HFF-Myc (cell line): Measurements from ENCODE around the gene TEX55.

Experiments
- DNase-seq: peaks from one replicate; pipeline ENCODE4 v3.0.0-alpha.2; 2011; ENCODE audit warnings: low read depth; ENCODE audit errors: extremely low read depth
- H3K4me3 ChIP-seq: replicated peaks from 2 replicates; pipeline ENCODE4 v1.5.1; 2011; ENCODE audit warnings: low read depth, mild to moderate bottlenecking, control low read depth, low read length
- TF ChIP-seq, protein P1 (sequence below): IDR thresholded peaks from 2 replicates; pipeline ENCODE4 v1.5.1; 2012; ENCODE audit warnings: mild to moderate bottlenecking, low read depth, low read length, control low read depth; ENCODE audit errors: missing control alignments

TEX55 gene

GRCh38 chr3:119146578-119147375, 812 bp downstream of the TEX55 start:
- TF ChIP-seq, protein P1, sequence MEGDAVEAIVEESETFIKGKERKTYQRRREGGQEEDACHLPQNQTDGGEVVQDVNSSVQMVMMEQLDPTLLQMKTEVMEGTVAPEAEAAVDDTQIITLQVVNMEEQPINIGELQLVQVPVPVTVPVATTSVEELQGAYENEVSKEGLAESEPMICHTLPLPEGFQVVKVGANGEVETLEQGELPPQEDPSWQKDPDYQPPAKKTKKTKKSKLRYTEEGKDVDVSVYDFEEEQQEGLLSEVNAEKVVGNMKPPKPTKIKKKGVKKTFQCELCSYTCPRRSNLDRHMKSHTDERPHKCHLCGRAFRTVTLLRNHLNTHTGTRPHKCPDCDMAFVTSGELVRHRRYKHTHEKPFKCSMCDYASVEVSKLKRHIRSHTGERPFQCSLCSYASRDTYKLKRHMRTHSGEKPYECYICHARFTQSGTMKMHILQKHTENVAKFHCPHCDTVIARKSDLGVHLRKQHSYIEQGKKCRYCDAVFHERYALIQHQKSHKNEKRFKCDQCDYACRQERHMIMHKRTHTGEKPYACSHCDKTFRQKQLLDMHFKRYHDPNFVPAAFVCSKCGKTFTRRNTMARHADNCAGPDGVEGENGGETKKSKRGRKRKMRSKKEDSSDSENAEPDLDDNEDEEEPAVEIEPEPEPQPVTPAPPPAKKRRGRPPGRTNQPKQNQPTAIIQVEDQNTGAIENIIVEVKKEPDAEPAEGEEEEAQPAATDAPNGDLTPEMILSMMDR: no peak
- no peak overlapping the region for H3K4me3 ChIP-seq
- no peak for DNase-seq

DNA sequence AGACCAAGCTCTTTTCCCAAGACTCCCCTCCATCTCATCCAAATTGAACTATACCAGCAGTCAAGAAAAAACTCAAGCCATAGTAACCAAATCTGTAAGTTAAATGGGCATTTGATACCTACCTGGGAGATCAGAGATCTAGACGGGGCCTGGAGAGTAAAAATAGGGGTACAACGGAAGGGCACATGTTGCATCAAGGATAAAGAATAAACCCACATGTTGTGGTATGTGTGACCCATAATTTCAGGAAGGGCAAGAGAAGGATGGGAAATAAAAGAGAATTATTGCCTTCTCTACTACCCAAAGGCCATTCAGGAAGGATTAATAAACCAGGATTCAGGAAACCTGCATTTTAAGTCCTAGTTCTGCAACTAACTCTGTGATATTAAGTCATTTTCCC, 1.5 kb downstream of the TEX55 start:
- TF ChIP-seq, protein P1: no peak
- no peak overlapping the region for H3K4me3 ChIP-seq
- no peak for DNase-seq

- DNase-seq: no peak
- TF ChIP-seq, protein P1: no peak
Observed at GRCh38 chr3:119148493-119149180, 2.7 kb downstream of the TEX55 start.

DNA sequence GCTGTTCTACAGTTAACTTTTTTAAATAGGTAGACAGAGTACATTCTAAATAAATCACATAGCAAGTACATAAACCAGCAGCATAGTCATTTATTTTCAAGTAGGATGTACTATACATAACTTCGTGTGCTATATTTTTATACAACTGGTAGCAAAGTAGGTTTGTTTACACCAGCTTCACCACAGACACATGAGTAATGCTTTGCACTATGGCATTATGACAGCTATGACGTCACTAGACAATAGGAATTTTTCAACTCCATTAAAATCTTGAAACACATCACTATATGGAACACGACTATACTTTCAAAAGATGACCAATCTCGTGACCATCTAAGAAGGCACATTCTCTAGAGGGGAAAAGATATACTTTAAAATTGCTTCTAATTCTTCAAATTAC, 3.5 kb downstream of the TEX55 start:
- no peak overlapping the region for H3K4me3 ChIP-seq
- DNase-seq: no peak
- TF ChIP-seq, protein P1: no peak

More at GRCh38 chr3:119148493-119149180, 2.7 kb downstream of the TEX55 start:
- no peak overlapping the region for H3K4me3 ChIP-seq

GRCh38 chr3:119156868-119157267, 10.9 kb downstream of the TEX55 start:
- DNase-seq: no peak
- H3K4me3 ChIP-seq: no peak overlapping the region
- TF ChIP-seq, protein P1: no peak

GRCh38 chr3:119157971-119158370, 12.0 kb downstream of the TEX55 start:
- H3K4me3 ChIP-seq: no peak overlapping the region
- TF ChIP-seq, protein P1: no peak
- no peak for DNase-seq

DNA sequence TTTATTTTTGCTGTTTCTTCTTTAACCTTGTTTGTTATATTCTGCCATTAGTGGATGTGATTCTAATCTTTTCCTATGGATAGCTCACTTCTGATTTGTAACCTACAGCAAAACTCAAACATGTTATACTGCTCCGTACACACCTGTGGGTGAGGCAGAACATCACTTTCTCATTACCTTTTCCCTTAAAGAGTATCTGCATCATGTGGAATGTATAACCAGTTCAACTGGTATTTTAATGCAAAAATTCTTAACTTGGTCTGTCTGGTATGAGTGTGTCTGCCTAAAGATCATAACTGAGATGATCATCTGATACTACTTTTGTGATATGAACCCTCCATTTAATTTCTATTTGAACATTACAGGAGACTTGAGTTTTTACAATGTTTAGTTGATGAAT, 14.4 kb downstream of the TEX55 start:
- no peak for DNase-seq
- TF ChIP-seq, protein P1: no peak
- H3K4me3 ChIP-seq: no peak overlapping the region
